Left renal pelvis (tissue), 4 donors: Measurements from ENCODE around the gene CTNNBIP1. TPM values are rescaled to one million over a fixed set of nuclear protein-coding genes. Genes with fewer than 3 reads are reported as not detected.

Experiments used
- DNase-seq, 4 donors: peaks; one replicate each; pipeline ENCODE4 v3.0.0-alpha.2; 2013; ENCODE audit warnings: low read depth in 4 of 4, low spot score in 3 of 4
- polyA plus RNA-seq, 4 donors: library from polyadenylated mRNA; unstranded; fragments of 120-200 nt; gene quantifications; one replicate each; pipeline ENCODE4 v1.2.1, GENCODE V29; 2013; ENCODE audit not compliant: insufficient read length in 4 of 4

CTNNBIP1 gene
- polyA plus RNA-seq, 4 donors: 30.9 to 35.2 (median 32.6) TPM

DNA sequence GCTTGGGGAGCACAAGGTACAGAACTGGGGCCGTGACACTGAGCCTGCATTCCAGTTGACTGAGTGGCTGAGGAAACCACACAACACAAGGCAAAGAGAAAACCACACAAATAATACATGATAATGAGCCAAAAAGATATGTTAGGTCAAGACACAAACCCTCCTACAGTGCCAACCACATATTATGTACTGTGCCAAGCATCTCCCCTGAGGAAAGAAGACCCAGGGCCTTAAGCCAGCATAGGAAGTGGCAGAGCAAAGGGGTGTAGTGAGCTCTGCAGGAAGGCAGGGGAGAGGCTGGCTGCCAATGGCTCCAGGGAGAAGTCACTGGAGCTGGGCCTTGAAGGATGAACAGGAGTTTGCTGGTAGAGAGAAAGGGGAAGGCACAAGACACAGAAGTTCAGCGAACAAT is 28.2 kb downstream of the CTNNBIP1 start:
- DNase-seq: no peak

DNA sequence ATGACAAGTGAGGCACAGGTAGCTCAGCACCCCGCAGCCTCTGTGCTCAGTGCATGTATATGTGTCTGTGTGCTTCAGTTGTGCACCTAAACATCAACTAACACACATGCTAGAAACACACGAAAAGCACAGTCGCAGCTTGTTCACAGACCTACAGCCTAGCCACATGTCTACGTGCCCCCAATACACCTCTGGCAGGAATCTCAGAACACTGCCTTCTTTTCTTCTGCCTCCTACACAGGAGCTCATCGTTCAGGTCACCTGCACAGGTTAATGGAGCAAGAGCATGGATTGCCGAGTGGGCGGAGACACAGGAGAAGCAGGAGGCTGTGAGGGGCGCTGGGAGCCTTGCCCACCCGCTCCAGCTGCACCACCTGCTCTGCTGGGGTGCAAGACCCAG is 31.7 kb downstream of the CTNNBIP1 start:
- DNase-seq: no peak

DNA sequence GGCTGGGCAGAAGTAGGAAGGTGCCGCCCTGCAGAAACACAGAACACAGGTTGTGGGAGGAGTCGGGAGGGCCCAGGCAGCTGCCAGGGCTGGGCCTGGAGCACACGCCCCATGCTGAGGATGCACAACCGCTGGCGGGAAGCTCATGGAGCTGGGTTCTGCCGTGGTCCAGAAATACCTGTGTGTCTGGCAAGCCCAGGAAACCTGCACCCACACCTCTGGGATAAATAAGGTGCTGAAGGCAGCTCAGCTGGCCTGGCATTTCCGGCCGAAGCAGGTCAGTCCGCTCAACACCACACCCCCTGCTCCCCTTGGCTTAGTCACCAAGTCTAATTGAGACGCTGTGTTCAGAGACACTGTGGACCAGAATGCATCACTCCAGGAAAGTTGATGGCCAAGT is 32.1 kb downstream of the CTNNBIP1 start:
- DNase-seq: no peak

DNA sequence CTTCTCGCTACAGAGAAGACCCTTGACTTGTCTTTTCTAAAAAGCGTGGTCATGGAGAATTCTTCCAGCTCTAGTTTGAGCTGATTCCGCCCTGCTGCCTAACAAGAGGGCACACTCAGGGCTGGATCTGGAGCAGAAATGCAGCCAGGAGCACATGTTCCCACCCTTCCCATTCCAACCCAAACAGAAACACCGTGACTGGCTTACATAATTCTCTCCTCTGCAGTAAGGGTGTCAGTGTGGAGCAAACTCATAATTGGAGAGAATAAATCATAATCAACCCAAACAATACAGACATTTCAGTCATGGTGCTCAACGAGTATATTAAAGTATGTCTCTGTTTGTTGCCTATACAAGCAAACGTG is 34.5 kb downstream of the CTNNBIP1 start:
- no peak for DNase-seq

DNA sequence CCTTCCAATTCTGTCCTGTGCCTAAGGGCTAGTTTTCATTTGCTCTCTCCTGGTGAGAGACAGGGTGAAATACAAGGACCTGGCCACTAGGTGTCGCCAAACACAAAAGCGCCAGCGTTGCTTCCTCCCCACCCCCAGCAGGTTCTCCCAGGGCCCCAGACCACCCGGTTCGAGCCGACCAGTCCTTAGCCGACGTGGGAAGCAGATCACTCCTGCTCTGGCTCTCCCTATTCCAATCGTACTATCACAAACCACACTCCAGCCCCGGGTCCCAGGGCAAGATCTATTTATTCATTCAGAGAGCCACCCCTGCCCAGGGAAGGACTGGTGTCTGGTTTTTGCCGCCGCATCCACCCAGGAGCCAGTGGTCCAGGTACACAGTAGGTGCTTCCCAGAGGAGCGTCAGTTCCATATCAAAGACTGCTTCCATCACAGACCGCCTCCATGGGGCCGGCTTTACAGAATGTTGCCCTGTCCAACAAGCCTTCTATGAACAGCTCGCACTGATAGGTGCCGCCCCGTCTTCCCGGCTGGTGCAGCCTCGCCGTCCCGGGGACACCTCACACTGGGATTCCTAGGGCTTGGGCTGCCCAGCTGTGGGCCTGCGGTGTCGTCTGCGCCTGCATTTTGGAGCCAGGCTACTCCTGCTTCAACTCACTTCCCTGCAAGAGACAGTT is 35.0 kb downstream of the CTNNBIP1 start:
- DNase-seq: peak; percentile 54 to 58 (median 56)

DNA sequence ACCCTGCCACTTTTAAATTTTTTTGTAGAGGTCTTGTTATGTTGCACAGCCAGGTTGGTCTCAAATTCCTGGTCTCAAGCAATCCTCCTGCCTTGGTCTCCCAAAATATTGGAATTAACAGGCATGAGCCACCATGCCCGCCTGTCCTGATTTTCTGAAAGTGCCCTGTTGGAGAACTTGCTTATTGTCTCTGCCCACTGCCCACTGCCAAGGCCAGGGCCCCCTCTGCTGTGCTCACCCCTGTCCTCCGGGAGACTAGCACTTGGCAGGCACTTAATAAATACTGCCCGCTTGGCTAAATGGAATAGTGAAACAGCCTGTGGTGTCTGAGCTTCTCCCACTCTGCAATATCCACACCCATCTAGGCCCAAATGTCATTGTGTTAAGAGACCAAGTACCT is 35.7 kb downstream of the CTNNBIP1 start:
- DNase-seq: no peak

DNA sequence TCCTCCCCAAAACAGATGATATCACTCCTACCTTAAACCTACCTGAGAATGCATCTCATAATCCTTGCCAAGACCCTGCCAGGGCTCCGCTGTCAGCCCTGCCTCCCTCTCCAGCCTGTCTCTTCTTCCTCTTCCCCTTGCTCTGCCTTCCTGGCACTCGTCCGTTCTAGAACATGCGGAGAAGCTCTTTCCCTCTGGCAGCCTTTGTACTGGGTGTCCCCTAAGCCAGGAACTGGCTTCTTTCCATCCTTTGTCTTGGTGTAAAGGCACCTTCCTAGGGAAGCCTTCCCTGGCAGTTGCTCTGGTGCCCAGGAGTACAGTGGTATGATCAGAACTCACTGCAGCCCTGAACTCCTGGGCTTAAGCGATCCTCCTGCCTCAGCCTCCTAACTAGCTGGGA is 36.1 kb downstream of the CTNNBIP1 start:
- DNase-seq: no peak

DNA sequence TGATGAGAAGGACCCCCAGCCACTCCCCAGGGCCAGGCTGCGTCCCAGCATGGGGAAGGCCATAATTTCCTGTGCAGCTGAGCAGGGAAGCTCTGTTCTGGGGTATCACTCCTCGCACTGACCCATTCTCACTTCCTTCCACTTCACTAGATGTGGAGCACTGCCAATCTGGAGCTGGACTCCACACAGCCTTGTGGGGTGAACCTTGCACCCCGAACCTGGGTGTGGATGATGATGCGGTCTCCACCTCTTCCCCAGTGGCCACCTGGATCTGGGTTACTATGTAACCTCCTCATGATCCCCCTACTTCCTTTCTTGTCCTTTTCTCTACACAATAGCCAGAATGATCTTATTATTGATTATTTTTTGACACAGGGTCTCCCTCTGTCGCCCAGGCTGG is 36.7 kb downstream of the CTNNBIP1 start:
- no peak for DNase-seq

DNA sequence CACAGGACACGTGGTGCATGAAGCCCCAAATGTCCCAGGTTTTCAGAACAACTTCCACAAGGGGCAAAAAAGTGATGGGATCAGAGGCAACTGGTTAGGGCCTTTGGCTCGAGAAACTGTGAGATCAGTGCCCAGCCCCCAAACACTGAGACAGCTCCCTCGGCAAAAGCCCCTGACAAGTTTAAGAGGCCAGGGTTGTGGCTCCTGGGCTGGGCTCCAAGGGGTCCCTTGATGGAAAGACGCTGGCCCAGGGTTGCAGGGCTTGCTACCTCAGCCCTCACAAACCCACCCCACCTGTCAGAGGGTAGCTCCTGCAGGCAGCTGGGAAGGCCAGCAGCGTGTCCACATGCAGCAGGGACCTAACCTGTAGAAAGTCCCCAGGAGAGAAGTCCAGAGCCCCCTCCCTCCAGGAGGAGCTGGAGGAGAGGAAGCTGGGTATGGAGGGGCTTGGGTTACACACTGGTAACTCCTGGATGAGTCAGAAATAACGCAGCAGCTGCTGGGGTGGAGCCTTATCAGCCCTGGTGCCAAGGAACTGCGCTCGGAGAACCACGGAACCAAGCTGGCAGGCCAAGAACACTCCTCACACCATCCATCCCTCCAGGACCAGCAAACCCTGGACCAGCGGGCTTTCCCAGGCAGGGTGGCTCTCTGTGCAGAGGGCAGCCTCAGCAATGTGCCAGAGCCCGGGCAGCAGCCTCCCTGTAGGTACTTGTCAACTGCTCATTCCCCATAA is 37.5 kb downstream of the CTNNBIP1 start:
- no peak for DNase-seq

DNA sequence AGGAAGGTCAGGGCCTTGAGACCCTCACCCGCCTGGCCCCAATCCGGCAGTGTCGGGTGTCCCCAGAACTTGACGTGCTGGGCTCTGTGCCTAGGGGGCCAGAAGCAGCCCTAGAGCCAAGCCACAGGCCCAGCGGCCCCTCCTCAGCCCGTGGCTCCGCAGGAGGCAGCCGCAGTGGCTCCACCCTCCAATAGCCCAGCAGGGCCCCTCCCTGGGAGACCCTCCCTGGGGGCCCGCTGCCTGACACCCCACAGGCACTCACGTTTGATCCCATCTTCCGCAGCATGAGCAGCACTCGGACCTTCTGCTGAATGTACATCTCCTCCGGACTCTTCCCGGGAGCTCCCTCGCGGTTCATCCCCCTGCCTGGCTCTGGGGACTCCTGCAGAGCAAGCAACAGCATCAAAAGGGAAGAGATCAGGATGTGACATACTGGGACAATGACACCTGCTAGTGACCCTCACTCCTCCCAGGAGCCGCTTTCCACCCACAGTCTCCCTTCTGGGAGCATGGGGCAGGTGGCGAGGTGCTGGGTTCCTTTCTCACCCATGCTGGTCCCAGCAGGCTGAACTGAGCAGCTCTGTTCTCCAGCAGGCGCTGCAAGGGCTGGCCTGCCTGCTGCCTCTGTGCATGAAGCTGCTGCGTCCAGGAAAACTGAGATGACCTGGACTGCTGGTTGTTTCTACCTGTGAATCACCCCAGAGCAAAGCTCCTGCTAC is 38.2 kb downstream of the CTNNBIP1 start:
- no peak for DNase-seq

DNA sequence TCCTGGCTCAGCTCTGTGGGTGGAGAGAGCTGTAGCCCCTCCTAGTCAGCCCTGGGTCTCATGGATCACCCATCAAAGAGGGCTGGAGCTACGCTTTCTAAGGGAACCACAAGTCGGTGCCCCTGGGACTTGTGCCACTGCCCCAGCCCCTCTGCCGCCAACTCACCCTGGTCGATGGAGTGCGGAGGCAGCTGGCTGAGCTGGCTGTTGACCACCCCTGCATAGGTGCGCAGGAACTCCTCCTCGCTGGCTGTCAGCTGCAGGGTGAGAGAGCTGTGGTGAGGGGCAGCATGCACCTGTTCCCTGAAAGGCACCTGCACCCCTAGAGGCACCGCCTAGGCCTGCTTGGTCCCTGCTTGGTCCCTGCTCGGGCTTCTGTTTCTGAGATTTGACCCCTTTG is 39.0 kb downstream of the CTNNBIP1 start:
- no peak for DNase-seq

DNA sequence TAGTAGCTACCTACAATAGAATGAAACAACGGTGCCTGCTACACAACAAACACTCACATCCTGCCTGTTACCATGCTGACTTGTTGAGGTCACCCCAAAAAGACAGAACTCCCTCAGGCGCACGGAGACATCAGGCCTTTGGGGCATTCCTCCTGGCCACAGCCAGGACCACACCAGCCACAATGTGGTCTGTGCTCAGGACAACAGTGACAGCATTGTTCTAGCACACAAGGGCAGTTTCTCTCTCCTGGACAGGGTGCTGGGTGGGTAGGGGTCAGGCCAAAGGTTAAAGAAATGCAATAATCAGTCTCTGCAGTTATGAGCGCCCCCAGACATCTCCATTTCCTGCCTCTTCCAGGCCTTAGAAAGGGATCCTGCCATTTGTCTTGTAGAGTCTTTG is 39.5 kb downstream of the CTNNBIP1 start:
- DNase-seq: no peak

DNA sequence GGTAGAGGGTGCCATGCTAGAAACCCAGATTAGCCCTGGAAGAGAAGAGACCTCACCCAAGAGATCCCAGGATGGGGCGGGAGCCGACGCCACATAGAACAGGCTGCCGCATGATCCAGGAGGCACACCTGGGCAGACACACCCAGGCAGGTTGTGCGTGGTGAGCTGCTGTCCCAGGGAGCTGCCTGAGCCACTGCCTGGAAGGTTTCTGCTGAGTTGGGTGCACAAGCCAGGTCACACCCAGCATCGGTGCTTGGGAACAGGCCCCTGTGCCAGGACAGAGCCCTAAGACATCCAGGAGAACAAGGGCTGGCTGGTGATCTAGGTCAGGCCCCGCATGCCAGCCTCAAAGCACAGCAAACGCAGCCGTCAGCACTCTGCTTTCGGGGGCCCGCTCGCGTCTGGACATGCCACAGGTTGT is 40.2 kb downstream of the CTNNBIP1 start:
- DNase-seq: no peak

DNA sequence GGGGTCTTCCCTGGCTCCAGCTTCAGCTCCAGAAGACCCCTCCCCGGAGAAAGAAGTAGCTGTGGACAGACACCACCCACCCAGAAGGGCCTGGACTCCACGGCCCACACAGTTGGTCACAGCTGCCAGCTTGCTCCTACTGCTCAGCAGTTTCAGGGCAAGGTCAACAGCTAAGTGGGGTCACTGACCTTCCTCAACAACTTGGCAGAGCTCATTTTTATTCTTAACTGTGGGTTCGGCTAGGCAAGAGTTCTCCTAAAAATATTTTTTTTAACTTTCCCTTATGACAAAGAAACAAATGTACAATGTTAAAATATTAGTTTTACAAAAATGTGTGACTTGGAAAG is 41.9 kb downstream of the CTNNBIP1 start:
- DNase-seq: no peak

DNA sequence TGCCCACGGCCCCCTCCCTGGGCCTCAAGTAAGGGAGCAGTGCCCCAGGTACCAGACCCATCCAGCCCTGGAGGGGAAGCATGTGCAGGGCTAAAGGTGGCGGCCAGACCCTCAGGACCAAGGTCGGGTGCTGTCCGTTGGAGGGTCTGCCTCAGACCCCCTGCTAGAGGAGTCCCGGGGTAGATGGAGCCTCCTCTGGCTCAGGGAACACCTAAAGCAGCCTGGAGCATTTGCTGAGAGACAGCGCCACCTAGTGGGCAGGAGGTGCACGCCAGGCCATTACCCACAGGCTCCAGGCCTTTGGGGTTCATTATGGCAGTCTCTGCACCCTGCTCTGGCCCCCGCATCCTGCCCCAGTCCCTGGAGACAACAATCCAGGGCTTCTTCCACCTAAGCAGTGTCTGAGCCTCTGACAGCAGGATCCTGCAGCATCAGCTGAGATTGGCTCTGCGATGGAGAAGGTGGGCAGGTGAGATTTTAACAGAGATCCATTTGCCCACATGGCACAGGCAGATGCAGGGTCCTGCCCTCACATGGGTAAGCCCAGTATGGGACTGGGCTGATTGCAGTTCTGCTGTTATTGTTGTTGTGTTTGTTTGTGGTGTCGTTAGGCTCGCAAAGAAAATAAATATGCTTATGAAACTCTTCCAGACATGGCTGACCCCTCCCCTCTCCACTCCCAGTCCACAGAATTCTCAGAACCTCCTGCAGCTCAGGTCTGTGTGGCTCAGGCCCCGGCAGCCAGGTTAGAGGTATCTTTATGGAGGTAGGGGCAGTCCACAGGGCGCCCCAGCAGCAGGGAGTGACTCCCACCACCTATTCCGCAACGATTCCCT is 42.4 kb downstream of the CTNNBIP1 start:
- peak; percentile 41 to 51 (median 50) for DNase-seq

DNA sequence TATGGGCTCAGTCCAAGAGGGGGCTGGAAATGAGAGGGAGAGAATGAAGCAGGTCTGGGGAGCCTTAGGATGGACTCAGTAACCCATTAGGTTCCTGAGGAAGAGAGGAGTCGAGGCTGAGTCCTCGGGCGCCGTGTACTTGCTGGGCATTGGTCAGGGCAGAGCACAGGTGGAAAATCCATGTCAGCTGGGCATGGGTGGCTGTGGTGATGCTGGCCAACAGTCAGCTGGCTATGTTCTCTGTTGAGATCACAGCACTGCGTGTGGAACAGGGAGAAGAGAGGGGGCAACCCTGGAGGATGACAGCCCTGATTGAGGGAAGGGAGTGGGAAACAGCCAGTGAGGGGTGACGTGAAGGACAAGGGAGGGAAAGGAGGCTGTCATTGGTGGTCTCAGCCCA is 43.2 kb downstream of the CTNNBIP1 start:
- no peak for DNase-seq

DNA sequence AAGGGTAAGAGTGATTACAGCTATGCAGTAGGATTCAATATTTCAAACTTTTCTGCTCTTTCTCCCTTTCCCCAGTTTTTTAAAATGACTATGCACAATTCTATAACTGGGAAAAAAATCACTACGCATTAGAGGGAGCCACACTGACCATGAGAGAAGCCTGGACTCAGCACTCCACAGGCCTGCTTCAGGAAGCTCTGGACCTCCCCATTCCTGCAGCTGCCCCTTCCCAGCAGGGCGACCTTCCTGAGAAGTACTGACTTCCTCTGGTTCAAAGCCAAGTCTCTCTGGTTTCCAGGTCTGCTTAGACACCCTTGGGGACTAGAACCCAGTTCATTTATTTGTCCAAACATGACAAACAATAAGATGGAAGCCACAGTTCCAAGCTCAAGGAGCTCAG is 44.3 kb downstream of the CTNNBIP1 start:
- no peak for DNase-seq

DNA sequence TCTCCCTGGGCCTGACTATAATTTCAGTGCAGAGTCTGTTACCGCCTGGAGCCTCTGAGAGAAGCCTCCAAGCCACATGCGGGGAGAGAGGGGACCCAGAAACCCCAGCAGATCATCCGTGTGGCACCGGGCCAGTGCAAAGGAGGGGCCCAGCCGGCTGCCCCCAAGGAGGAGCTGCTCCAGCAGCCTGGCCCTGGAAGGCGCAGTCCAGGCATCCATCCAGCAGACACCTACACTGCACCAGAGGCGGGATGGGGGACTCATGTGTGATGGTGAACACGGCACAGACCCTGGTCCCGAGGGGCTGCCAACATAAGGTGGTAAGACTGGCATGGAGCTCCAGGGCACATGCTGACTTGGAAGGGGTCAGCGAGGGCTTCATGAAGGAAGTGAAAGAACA is 46.7 kb downstream of the CTNNBIP1 start:
- DNase-seq: no peak

DNA sequence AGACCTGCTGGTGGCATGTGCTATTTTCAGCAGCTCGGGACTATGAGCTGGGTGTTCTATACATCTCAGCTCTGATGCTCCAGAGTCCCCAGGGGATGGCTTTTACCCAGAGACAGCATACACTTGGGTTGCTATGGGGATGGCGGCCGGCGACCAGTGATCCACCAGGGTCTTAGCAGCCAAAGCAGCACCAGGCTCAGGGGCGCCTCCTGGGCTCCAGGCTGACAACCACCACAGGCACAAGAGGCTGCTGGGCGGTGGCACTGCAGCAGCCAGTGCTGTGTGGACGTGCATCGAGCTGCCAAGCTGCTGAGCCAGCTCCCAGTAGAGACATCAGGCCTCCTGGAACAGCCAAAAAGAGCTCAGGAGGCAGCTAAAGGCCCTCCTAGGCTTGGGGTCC is 48.7 kb downstream of the CTNNBIP1 start:
- DNase-seq: no peak

DNA sequence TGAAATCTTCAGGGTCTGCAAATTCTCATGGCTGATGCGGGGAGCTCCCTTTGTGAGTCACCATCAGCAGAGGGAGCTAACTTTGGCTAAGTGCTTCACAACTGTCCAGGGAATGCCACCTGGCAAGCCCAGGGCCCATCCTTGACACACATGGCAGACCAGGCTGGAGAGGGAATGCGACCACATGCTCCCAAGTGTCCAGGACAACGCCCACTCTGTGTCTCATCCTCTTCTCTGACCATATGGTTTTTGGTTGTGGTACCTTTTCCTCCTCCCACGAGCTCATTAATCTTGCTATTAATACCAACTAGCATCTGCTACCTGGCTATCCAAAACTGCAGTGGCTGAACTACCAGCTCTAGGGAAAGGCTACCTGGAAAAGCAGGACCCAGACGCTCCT is 49.2 kb downstream of the CTNNBIP1 start:
- DNase-seq: no peak
